BJ (cell line): ENCODE results near the gene ABCG1. TPM values are rescaled to one million over a fixed set of nuclear protein-coding genes. Genes with fewer than 3 reads are reported as not detected.

Experiments
- CTCF ChIA-PET: fragments of 350-600 bp; formaldehyde crosslinking; extraction: SDS; loops from one replicate; lab custom pipeline; 2021; ENCODE audit warnings: antibody characterized with exemption, inconsistent platforms; lab: Yijun Ruan, JAX
- POLR2A ChIA-PET: fragments of 300-600 bp; sonication (Branson Sonifier 250); formaldehyde crosslinking; extraction: SDS; loops from one replicate; lab custom pipeline; 2021; ENCODE audit warnings: antibody characterized with exemption; lab: Charles Lee
- DNase-seq: peaks from one replicate; pipeline ENCODE4 v3.0.0-alpha.2; 2011; ENCODE audit warnings: low read depth
- H3K27me3 ChIP-seq: 2 replicates; pipeline ENCODE4 v1.6.0; 2011; ENCODE audit warnings: low read length; ENCODE audit not compliant: control insufficient read depth, insufficient read depth
- H3K36me3 ChIP-seq: 2 replicates; pipeline ENCODE4 v1.5.1; 2011; ENCODE audit warnings: low read length; ENCODE audit not compliant: control insufficient read depth, insufficient read depth
- H3K4me3 ChIP-seq: 2 replicates; pipeline ENCODE4 v1.5.1; 2011; ENCODE audit warnings: low read depth, mild to moderate bottlenecking, control low read depth, low read length
- polyA plus RNA-seq: library from polyadenylated mRNA; depleted of rRNA; stranded (reverse); fragments of >200 nt; gene quantifications from 2 replicates; pipeline ENCODE4 v1.2.3, GENCODE V29; 2011
- TF ChIP-seq, protein P1 (sequence below): IDR thresholded peaks from 2 replicates; pipeline ENCODE4 v1.5.1; 2011; ENCODE audit warnings: low read depth, mild to moderate bottlenecking, control low read depth, inconsistent platforms, low read length, moderate library complexity; ENCODE audit not compliant: insufficient read depth

ABCG1 gene
- polyA plus RNA-seq, 1 experiment, result 0.29 TPM

- ChIA-PET CTCF (interaction anchor here (0.7 to 6.6 kb wide), 5 partner anchors 14 to 112 kb away, joined by 3 to 143 read pairs (median 4); no protein-coding TSS in a partner anchor), POLR2A (no interaction called here)
- no peaks in the 10 kb centered on the region; the same call in none of the 2 replicates for H3K27me3 ChIP-seq
- H3K36me3 ChIP-seq, result no peaks in the 10 kb centered on the region
- TF ChIP-seq, protein P1, sequence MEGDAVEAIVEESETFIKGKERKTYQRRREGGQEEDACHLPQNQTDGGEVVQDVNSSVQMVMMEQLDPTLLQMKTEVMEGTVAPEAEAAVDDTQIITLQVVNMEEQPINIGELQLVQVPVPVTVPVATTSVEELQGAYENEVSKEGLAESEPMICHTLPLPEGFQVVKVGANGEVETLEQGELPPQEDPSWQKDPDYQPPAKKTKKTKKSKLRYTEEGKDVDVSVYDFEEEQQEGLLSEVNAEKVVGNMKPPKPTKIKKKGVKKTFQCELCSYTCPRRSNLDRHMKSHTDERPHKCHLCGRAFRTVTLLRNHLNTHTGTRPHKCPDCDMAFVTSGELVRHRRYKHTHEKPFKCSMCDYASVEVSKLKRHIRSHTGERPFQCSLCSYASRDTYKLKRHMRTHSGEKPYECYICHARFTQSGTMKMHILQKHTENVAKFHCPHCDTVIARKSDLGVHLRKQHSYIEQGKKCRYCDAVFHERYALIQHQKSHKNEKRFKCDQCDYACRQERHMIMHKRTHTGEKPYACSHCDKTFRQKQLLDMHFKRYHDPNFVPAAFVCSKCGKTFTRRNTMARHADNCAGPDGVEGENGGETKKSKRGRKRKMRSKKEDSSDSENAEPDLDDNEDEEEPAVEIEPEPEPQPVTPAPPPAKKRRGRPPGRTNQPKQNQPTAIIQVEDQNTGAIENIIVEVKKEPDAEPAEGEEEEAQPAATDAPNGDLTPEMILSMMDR, result no peak
- H3K4me3 ChIP-seq, result no peak overlapping the region
- no peak for DNase-seq
These were observed 41.2 kb downstream of the ABCG1 start for GRCh38 chr21:42260121-42260520.

- ChIA-PET CTCF (interaction anchor here (0.9 to 6.6 kb wide), 3 partner anchors 11 to 114 kb away, joined by 3 to 143 read pairs (median 6); no protein-coding TSS in a partner anchor), POLR2A (no interaction called here)
- TF ChIP-seq, protein P1, result no peak
- DNase-seq, result no peak
- Histone ChIP-seq H3K4me3 (no peak overlapping the region), H3K36me3 (no peaks in the 10 kb centered on the region), H3K27me3 (no peaks in the 10 kb centered on the region; the same call in none of the 2 replicates)
These were observed 42.9 kb downstream of the ABCG1 start for GRCh38 chr21:42261829-42262200.

GRCh38 chr21:42262831-42263231, 43.9 kb downstream of the ABCG1 start:
- H3K4me3 ChIP-seq, result no peak overlapping the region
- no peaks in the 10 kb centered on the region for H3K36me3 ChIP-seq
- ChIA-PET POLR2A (no interaction called here), CTCF (interaction anchor here (1.7 to 6.6 kb wide), 2 partner anchors 10 to 115 kb away, joined by 6 to 143 read pairs; no protein-coding TSS in a partner anchor)
- TF ChIP-seq, protein P1, result no peak
- DNase-seq, result no peak
- no peaks in the 10 kb centered on the region; the same call in 1 of the 2 replicates for H3K27me3 ChIP-seq

GRCh38 chr21:42263591-42264131, 44.7 kb downstream of the ABCG1 start:
- Histone ChIP-seq H3K36me3 (no peaks in the 10 kb centered on the region), H3K4me3 (no peak overlapping the region), H3K27me3 (no peaks in the 10 kb centered on the region; the same call in 1 of the 2 replicates)
- DNase-seq, result no peak
- TF ChIP-seq, protein P1, result no peak
- ChIA-PET CTCF (interaction anchor here (6.6 kb wide), 1 partner anchor 116 kb away, joined by 143 read pairs; no protein-coding TSS in a partner anchor), POLR2A (no interaction called here)

DNA sequence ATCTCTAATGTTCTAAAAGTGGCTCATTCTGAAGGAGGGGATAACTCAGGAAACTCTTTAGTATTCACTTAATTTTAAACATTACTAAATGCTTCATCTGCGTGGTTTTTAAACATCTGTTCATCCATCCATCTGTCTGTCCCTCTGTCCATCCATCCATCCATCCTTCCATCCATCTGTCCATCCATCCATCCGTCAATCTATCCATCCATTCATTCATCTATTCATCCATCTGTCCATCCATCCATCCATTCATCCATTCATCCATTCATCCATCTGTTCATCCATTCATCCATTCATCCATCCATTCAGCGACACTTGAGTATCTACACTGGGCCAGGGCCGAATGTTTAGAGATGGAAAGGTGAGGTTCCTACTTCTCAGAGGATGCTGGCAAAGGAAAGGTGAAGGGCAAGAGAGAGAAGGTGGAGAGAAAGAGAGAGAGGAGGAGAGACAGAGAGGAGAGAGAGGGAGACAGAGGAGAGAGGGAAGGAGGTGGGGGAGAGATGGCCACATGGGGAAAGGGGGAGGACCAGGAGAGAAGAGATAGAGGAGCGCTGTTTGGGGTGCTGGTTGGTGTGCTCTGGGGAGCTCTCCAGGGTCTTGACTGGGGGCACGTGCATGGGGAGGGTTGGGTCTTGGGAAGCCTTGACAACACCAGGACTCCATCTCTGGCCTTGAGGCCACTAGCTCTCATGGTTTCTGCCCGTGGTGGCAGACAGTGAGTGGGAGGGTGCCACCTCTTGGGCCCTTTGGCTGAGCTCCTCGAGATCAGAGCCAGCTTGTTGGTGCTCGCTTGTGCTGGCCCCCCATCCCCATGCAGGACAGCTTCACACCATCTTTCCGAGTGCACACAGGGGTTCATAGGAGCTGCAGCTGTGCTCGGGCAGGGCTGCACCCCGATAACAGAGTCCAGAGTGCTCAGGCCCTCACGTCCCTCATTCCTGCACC, 45.6 kb downstream of the ABCG1 start:
- DNase-seq, result no peak
- POLR2A ChIA-PET, result no interaction called here
- Histone ChIP-seq H3K4me3 (no peak overlapping the region), H3K36me3 (no peaks in the 10 kb centered on the region), H3K27me3 (no peaks in the 10 kb centered on the region; the same call in 1 of the 2 replicates)
- CTCF ChIA-PET, result interaction anchor here (6.6 kb wide), 1 partner anchor 117 kb away, joined by 143 read pairs; no protein-coding TSS in a partner anchor
- TF ChIP-seq, protein P1, result no peak
